Osteocyte (in vitro differentiated cells): ENCODE measurements around the gene ANK3. TPM values are rescaled to one million over a fixed set of nuclear protein-coding genes. Genes with fewer than 3 reads are reported as not detected.

ENCODE experiments used
- DNase-seq: peaks from one replicate; pipeline ENCODE4 v3.0.0; 2021; ENCODE audit warnings: mixed read lengths; ENCODE audit not compliant: unreplicated experiment; ENCODE audit errors: extremely low spot score
- H3K27ac Mint-ChIP-seq: one replicate; pipeline ENCODE4 v1.8.0; 2021; ENCODE audit warnings: mild to moderate bottlenecking, mixed read lengths; ENCODE audit not compliant: unreplicated experiment
- H3K27me3 Mint-ChIP-seq: one replicate; pipeline ENCODE4 v1.8.0; 2021; ENCODE audit warnings: mixed read lengths; ENCODE audit not compliant: unreplicated experiment
- H3K36me3 Mint-ChIP-seq: one replicate; pipeline ENCODE4 v1.8.0; 2021; ENCODE audit warnings: mixed read lengths; ENCODE audit not compliant: unreplicated experiment
- H3K4me1 Mint-ChIP-seq: one replicate; pipeline ENCODE4 v1.8.0; 2021; ENCODE audit warnings: mixed read lengths; ENCODE audit not compliant: unreplicated experiment
- H3K4me3 Mint-ChIP-seq: one replicate; pipeline ENCODE4 v1.8.0; 2021; ENCODE audit warnings: mild to moderate bottlenecking, moderate library complexity, mixed read lengths; ENCODE audit not compliant: unreplicated experiment
- H3K9me3 Mint-ChIP-seq: one replicate; pipeline ENCODE4 v1.8.0; 2021; ENCODE audit warnings: mixed read lengths; ENCODE audit not compliant: unreplicated experiment
- total RNA-seq: library from RNA; stranded (reverse); gene quantifications from 2 replicates; pipeline ENCODE4 v1.2.1, GENCODE V29; 2021
- TF ChIP-seq, protein P1 (sequence below): fragments of 200-600 bp; sonication (generic); IDR thresholded peaks from 2 replicates; pipeline ENCODE4 v1.5.0; 2021; ENCODE audit warnings: antibody characterized with exemption, mild to moderate bottlenecking, moderate library complexity

The ANK3 gene
- total RNA-seq, 1 donor from 2014 or later, result 22.0 TPM

DNA sequence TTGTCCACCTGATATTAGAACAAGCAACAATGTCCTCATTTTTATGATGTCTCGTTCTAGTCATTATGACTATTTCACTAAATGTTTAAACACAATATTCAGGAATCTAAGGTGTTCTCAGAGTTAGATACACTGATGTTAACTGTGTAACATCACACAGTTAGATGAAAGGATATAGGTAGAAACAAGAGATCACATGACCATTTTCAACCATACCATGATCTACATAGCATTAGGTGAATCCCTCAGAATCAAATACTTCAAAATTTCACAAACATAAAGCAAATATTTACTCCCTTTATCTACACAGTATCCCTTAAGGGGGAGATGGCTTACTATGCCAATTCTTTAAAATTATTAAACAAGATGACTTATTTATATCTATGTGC is 90.3 kb downstream of the ANK3 start:
- peaks cover 8% of the 10 kb centered on the region for H3K9me3 Mint-ChIP-seq

GRCh38 chr10:60298408-60299389 is 91.0 kb downstream of the ANK3 start:
- DNase-seq, result no peak
- H3K4me1 Mint-ChIP-seq, result peaks cover 18% of the 10 kb centered on the region

More for the DNA sequence above, 90.3 kb downstream of the ANK3 start:
- Mint-ChIP-seq H3K27me3 (no peaks in the 10 kb centered on the region), H3K4me1 (peaks cover 11% of the 10 kb centered on the region), H3K27ac (no peak overlapping the region), H3K36me3 (no peaks in the 10 kb centered on the region), H3K4me3 (no peak overlapping the region)
- DNase-seq, result no peak
- TF ChIP-seq, protein P1, sequence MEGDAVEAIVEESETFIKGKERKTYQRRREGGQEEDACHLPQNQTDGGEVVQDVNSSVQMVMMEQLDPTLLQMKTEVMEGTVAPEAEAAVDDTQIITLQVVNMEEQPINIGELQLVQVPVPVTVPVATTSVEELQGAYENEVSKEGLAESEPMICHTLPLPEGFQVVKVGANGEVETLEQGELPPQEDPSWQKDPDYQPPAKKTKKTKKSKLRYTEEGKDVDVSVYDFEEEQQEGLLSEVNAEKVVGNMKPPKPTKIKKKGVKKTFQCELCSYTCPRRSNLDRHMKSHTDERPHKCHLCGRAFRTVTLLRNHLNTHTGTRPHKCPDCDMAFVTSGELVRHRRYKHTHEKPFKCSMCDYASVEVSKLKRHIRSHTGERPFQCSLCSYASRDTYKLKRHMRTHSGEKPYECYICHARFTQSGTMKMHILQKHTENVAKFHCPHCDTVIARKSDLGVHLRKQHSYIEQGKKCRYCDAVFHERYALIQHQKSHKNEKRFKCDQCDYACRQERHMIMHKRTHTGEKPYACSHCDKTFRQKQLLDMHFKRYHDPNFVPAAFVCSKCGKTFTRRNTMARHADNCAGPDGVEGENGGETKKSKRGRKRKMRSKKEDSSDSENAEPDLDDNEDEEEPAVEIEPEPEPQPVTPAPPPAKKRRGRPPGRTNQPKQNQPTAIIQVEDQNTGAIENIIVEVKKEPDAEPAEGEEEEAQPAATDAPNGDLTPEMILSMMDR, result no peak

DNA sequence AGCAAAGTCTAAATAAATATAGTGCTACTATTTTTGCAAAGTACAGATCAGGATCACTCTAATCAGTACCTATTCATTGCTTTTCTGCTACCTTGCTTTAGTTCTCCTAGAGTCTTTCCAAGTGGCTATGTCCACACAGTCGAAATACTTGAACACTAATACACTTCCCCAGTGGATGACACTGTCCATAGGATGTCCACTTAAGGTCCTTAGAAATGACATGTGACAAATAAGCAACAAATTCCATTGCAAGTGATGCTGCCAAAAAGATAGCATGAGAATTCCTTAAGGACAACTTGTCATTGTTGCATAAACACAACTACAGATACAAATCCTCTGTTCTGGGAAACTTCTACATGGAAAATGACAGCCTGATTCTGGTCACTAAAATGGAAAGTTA is 93.6 kb downstream of the ANK3 start:
- TF ChIP-seq, protein P1, result no peak
- Mint-ChIP-seq H3K4me1 (peaks cover 43% of the 10 kb centered on the region), H3K9me3 (no peaks in the 10 kb centered on the region), H3K4me3 (no peak overlapping the region), H3K27me3 (no peaks in the 10 kb centered on the region), H3K27ac (no peak overlapping the region), H3K36me3 (no peaks in the 10 kb centered on the region)
- no peak for DNase-seq

More at GRCh38 chr10:60298408-60299389, 91.0 kb downstream of the ANK3 start:
- no peaks in the 10 kb centered on the region for H3K36me3 Mint-ChIP-seq
- no peak overlapping the region for H3K4me3 Mint-ChIP-seq
- H3K27me3 Mint-ChIP-seq, result no peaks in the 10 kb centered on the region
- no peak overlapping the region for H3K27ac Mint-ChIP-seq
- TF ChIP-seq, protein P1, result no peak
- H3K9me3 Mint-ChIP-seq, result peaks cover 8% of the 10 kb centered on the region

DNA sequence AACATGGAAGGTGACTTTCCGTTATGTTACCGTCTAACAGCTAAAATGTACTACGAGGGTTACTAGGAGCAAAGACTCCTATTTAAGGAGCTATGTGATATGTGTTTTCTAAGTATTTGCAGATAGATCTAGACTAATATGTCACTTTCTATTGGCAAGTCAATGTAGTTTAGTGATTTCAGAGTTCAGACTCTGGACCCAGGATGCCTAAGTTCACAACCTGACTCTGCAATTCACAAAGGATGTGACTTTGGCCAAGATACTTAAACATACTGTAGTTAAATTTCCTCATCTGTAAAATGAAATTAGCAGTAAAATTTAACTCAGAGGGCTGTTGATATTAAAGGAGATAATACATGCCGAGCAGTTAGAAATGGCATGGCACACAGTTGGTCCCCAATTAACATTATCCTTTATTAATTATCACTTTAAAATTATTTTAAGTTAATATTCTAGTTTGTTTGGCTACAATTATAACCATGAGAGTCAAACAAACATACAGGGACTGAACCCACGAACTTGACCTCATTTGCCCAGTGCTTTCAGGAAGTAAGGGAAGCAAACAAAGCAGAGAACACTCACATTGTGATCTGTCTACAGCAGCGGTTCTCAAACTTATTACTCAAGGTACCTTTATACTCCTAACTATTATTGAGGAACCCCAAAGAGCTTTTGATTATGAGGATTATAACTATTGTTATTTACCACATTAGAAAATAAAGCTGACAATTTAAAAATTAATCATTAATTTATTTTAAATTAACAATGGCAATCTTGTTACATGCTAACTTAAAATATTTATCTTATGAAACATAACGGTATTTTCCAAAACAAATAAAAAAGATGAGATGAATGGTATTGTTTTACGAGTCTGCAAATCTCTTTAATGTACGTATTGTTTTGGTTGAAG is 94.4 kb downstream of the ANK3 start:
- no peaks in the 10 kb centered on the region for H3K27me3 Mint-ChIP-seq
- DNase-seq, result no peak
- H3K4me1 Mint-ChIP-seq, result peaks cover 45% of the 10 kb centered on the region
- no peaks in the 10 kb centered on the region for H3K9me3 Mint-ChIP-seq
- no peak overlapping the region for H3K27ac Mint-ChIP-seq
- TF ChIP-seq, protein P1, result no peak
- H3K4me3 Mint-ChIP-seq, result no peak overlapping the region
- no peaks in the 10 kb centered on the region for H3K36me3 Mint-ChIP-seq
